ENCODE data around the gene DHRS13. TPM values are rescaled to one million over a fixed set of nuclear protein-coding genes. Genes with fewer than 3 reads are reported as not detected.

The DHRS13 gene
- total RNA-seq, 1 experiment from 2014 or later, result 5.1 TPM

DNA sequence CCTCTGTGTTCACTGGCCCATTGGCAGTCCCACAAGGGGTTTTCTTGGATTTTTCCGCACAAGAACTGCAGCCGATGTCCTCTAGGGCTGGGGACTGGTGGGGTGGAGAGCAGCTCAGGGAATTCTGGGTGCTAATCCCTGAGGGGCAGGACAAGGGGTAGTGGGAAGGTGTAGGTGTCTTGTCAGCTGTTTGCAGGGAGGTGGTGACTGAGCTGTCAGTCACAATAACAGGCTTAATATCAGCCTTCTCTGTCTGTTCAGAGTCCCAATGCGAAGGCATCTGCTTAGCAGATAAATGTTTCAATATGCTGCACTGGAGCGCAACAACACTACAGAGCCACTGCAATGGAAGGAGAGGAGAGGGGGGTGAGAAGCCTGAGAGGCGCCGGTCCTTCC is 10.1 kb upstream of the DHRS13 start:
- ATAC-seq, result no peak
- peaks cover 12% of the 10 kb centered on the region for H3K4me1 ChIP-seq (ENCODE audit: insufficient read depth, low read length)
- no peak overlapping the region for H3K4me2 ChIP-seq (ENCODE audit: low read length)
- peaks cover 62% of the 10 kb centered on the region for H3K36me3 ChIP-seq (ENCODE audit: low read depth, low read length)
- POLR2A ChIA-PET (ENCODE audit: unreplicated experiment), result no interaction called here
- no peaks in the 10 kb centered on the region for H3K27me3 ChIP-seq (ENCODE audit: low read length)
- H3K27ac ChIP-seq (ENCODE audit: low read length), result no peak overlapping the region
- H4K20me1 ChIP-seq (ENCODE audit: low read length), result no peaks in the 10 kb centered on the region
- no peaks in the 10 kb centered on the region for H3K9me3 ChIP-seq (ENCODE audit: low read length)
- H3K79me2 ChIP-seq (ENCODE audit: low read length), result no peaks in the 10 kb centered on the region
- TF ChIP-seq, protein P1, sequence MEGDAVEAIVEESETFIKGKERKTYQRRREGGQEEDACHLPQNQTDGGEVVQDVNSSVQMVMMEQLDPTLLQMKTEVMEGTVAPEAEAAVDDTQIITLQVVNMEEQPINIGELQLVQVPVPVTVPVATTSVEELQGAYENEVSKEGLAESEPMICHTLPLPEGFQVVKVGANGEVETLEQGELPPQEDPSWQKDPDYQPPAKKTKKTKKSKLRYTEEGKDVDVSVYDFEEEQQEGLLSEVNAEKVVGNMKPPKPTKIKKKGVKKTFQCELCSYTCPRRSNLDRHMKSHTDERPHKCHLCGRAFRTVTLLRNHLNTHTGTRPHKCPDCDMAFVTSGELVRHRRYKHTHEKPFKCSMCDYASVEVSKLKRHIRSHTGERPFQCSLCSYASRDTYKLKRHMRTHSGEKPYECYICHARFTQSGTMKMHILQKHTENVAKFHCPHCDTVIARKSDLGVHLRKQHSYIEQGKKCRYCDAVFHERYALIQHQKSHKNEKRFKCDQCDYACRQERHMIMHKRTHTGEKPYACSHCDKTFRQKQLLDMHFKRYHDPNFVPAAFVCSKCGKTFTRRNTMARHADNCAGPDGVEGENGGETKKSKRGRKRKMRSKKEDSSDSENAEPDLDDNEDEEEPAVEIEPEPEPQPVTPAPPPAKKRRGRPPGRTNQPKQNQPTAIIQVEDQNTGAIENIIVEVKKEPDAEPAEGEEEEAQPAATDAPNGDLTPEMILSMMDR (conservative IDR thresholded peaks at IDR 0.05; ENCODE audit: low read depth, low read length), result no peak
- TF ChIP-seq EZH2 (IDR thresholded peaks at IDR 0.05; ENCODE audit: low read length, unreplicated experiment) (no peak), EZH2phosphoT487 (IDR thresholded peaks at IDR 0.05; ENCODE audit: borderline replicate concordance, low read length) (no peak)
- no peak overlapping the region for H3K9ac ChIP-seq (ENCODE audit: low read length)
- CTCF ChIA-PET, result no interaction called here
- no peak for DNase-seq
- H3K9me2 ChIP-seq (replicated peaks; ENCODE audit: low read length), result no peaks in the 10 kb centered on the region
- no peak overlapping the region for H3K4me3 ChIP-seq (ENCODE audit: low read length)
- peaks cover 4% of the 10 kb centered on the region for H3F3A ChIP-seq (ENCODE audit: low read length, unreplicated experiment)
- intact Hi-C loops (cut with micrococcal nuclease), result no loop called here
- no peak overlapping the region for H2AFZ ChIP-seq (ENCODE audit: low read length)
- BruUV-seq (replicated peaks), result no TSS peak

DNA sequence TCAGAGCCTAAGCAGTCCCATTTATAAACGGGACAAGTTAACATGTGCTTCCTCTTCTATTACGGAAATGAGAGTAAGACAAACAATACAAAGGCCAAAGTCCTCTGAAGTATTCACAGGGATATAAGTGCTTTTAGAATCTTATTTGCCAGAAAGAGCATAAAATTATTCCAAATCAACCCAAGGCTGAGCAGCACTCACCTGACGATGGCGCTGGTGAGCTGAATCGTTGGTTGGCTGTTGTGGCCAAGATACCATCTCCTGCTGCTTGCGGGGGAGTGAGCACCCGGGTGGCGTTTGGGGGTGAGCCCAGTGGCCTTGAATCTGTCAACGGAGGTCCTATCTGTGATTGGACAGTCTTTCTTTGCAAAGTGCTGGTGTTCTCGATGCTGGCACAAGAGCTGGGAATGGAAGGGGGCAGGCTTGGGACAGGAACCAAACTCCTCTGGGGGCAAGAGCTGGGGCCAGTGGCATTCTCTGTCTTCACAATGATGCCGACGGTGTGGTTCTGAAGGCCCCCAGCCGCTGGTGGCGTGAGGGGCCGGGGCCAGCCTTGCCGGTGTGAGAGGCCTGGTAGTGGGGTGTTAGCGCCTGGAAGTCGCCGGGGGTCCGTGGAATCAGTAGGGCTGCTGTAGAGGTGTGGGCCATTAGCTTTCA is 9.5 kb upstream of the DHRS13 start:
- CTCF ChIA-PET, result no interaction called here
- H3K9me3 ChIP-seq (ENCODE audit: low read length), result no peaks in the 10 kb centered on the region
- H3K36me3 ChIP-seq (ENCODE audit: low read depth, low read length), result peaks cover 62% of the 10 kb centered on the region
- H3K9me2 ChIP-seq (replicated peaks; ENCODE audit: low read length), result no peaks in the 10 kb centered on the region
- H3K27ac ChIP-seq (ENCODE audit: low read length), result no peak overlapping the region
- H2AFZ ChIP-seq (ENCODE audit: low read length), result no peak overlapping the region
- BruUV-seq (replicated peaks), result TSS peak; percentile 13
- H3F3A ChIP-seq (ENCODE audit: low read length, unreplicated experiment), result peaks cover 4% of the 10 kb centered on the region
- DNase-seq (no peak), ATAC-seq (no peak)
- POLR2A ChIA-PET (ENCODE audit: unreplicated experiment), result no interaction called here
- H3K4me3 ChIP-seq (ENCODE audit: low read length), result no peak overlapping the region
- H3K9ac ChIP-seq (ENCODE audit: low read length), result no peak overlapping the region
- TF ChIP-seq, protein P1 (conservative IDR thresholded peaks at IDR 0.05; ENCODE audit: low read depth, low read length), result peak; percentile 50; the same call in 1 of the 2 replicates
- TF ChIP-seq EZH2phosphoT487 (IDR thresholded peaks at IDR 0.05; ENCODE audit: borderline replicate concordance, low read length), result no peak
- H3K4me2 ChIP-seq (ENCODE audit: low read length), result no peak overlapping the region
- peaks cover 12% of the 10 kb centered on the region for H3K4me1 ChIP-seq (ENCODE audit: insufficient read depth, low read length)
- H3K27me3 ChIP-seq (ENCODE audit: low read length), result no peaks in the 10 kb centered on the region
- intact Hi-C loops (cut with micrococcal nuclease), result no loop called here
- H3K79me2 ChIP-seq (ENCODE audit: low read length), result no peaks in the 10 kb centered on the region
- no peaks in the 10 kb centered on the region for H4K20me1 ChIP-seq (ENCODE audit: low read length)

DNA sequence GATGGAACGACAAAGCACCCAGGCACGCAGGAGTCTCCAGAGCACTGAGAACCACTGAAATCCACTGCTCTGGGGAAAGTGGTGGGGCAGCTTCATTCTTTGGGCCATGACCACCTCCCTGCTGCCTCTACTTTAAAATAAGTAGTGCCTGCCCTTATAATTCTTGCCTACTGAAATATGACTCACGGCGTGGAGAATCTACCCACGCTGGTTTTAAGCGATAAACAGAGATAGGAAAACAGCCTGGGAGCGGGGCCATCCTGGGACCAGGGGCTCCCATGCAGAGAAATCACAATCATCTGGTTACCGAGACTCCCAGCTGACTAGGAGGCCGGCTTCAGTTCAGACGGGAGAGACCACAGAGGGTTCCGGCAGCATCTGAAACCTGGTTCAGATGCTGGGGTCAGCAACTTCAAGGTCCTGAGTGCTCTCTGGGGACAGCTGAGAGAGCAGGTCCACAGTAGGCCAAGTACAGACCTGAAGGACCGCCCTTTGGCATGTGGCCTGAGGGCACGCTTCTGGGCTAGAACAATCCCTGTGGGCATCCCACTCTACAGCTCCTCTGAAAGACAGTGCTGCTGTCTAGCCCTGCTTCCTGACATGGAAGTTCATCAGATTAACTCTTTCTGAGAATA is 8.6 kb upstream of the DHRS13 start:
- Histone ChIP-seq H3K79me2 (ENCODE audit: low read length) (no peaks in the 10 kb centered on the region), H3K4me3 (ENCODE audit: low read length) (no peak overlapping the region), H3K36me3 (ENCODE audit: low read depth, low read length) (peaks cover 59% of the 10 kb centered on the region), H3K27me3 (ENCODE audit: low read length) (no peaks in the 10 kb centered on the region), H3K9ac (ENCODE audit: low read length) (no peak overlapping the region), H2AFZ (ENCODE audit: low read length) (no peak overlapping the region), H3F3A (ENCODE audit: low read length, unreplicated experiment) (peaks cover 4% of the 10 kb centered on the region), H3K4me1 (ENCODE audit: insufficient read depth, low read length) (peaks cover 12% of the 10 kb centered on the region), H4K20me1 (ENCODE audit: low read length) (no peaks in the 10 kb centered on the region), H3K9me2 (replicated peaks; ENCODE audit: low read length) (no peaks in the 10 kb centered on the region), H3K27ac (ENCODE audit: low read length) (no peak overlapping the region), H3K4me2 (ENCODE audit: low read length) (no peak overlapping the region), H3K9me3 (ENCODE audit: low read length) (no peaks in the 10 kb centered on the region)
- TF ChIP-seq EZH2 (IDR thresholded peaks at IDR 0.05; ENCODE audit: low read length, unreplicated experiment) (no peak), EZH2phosphoT487 (IDR thresholded peaks at IDR 0.05; ENCODE audit: borderline replicate concordance, low read length) (no peak)
- TF ChIP-seq, protein P1 (conservative IDR thresholded peaks at IDR 0.05; ENCODE audit: low read depth, low read length), result no peak
- no TSS peak for BruUV-seq (replicated peaks)
- ChIA-PET CTCF (no interaction called here), POLR2A (ENCODE audit: unreplicated experiment) (no interaction called here)
- DNase-seq (no peak), ATAC-seq (no peak)
- intact Hi-C loops (cut with micrococcal nuclease), result no loop called here
